OCI-LY3 (cell line): ENCODE measurements around the gene KIFAP3.

Experiments used
- H2AFZ ChIP-seq: fragments of 200-600, 300-600 bp; shearing (Covaris generic); 2 replicates; pipeline ENCODE4 v1.6.0; 2014; ENCODE audit warnings: antibody characterized with exemption, low read depth, low read length
- H3K27ac ChIP-seq: fragments of 200-600, 300-600 bp; sonication (generic); 2 replicates; pipeline ENCODE4 v1.5.1; 2014; ENCODE audit warnings: mild to moderate bottlenecking, low read length, moderate library complexity, mixed read lengths
- H3K27me3 ChIP-seq: fragments of 200-600, 300-600 bp; sonication (generic); 2 replicates; pipeline ENCODE4 v1.6.1; 2014; ENCODE audit warnings: low read depth, low read length, mixed read lengths
- H3K36me3 ChIP-seq: fragments of 200-600, 300-600 bp; sonication (generic); replicated peaks from 2 replicates; pipeline ENCODE3; 2014; ENCODE audit warnings: low read depth, low read length, mixed read lengths
- H3K4me1 ChIP-seq: fragments of 300-600, 200-600 bp; sonication (generic); 2 replicates; pipeline ENCODE4 v1.6.1; 2014; ENCODE audit warnings: low read length, mixed read lengths
- H3K4me2 ChIP-seq: fragments of 200-600, 300-600 bp; sonication (generic); 2 replicates; pipeline ENCODE4 v1.6.1; 2014; ENCODE audit warnings: low read length, mixed read lengths
- H3K4me3 ChIP-seq: fragments of 300-600, 200-600 bp; sonication (generic); 2 replicates; pipeline ENCODE4 v1.5.1; 2014; ENCODE audit warnings: antibody characterized with exemption, mild to moderate bottlenecking, low read length, moderate library complexity
- H3K79me2 ChIP-seq: fragments of 300-600, 200-600 bp; shearing (Covaris generic); 2 replicates; pipeline ENCODE4 v1.6.1; 2014; ENCODE audit warnings: mild to moderate bottlenecking, low read length, mixed read lengths
- H3K9ac ChIP-seq: fragments of 300-600, 200-600 bp; shearing (Covaris generic); 2 replicates; pipeline ENCODE4 v1.6.0; 2014; ENCODE audit warnings: mild to moderate bottlenecking, low read length, moderate library complexity
- H3K9me3 ChIP-seq: fragments of 200-600, 300-600 bp; shearing (Covaris generic); 2 replicates; pipeline ENCODE4 v1.6.1; 2014; ENCODE audit warnings: low read length, mixed read lengths; ENCODE audit not compliant: insufficient read depth
- H4K20me1 ChIP-seq: fragments of 200-600, 300-600 bp; sonication (generic); 2 replicates; pipeline ENCODE4 v1.6.1; 2016; ENCODE audit warnings: low read length, mixed read lengths; ENCODE audit not compliant: insufficient read depth
- EZH2phosphoT487 ChIP-seq: fragments of 200-600 bp; shearing (Covaris generic); IDR thresholded peaks from 2 replicates; pipeline ENCODE4 v1.6.1; 2018; ENCODE audit warnings: antibody characterized with exemption, mixed run types, low read depth
- TF ChIP-seq, protein P1 (sequence below): fragments of 200-600, 300-600 bp; sonication (generic); IDR thresholded peaks from 2 replicates; pipeline ENCODE4 v1.5.1; 2014; ENCODE audit warnings: antibody characterized with exemption, low read length, low read depth

KIFAP3 gene

DNA sequence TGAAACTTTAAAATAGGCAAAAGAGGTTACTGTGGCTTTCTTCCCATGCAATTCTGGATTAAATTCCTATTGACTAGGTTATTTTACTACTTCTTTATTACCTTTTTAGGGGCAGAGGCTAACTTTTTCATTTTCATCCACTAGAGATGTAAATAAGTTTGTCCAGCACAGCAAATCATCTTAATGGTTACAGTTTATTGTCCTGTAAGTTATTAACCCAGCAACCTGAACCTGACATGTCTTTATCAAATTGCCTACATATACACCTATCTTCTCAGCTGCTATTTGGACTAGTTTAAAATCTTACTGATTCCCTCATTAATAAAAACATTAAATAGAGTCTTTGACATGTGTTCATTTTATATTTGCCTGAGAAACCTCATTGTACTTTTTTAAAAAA is 173.9 kb downstream of the KIFAP3 start:
- Histone ChIP-seq H3K9ac (no peak overlapping the region), H3K4me1 (peaks cover 6% of the 10 kb centered on the region), H3K36me3 (no peaks in the 10 kb centered on the region), H4K20me1 (no peaks in the 10 kb centered on the region), H2AFZ (no peak overlapping the region), H3K9me3 (no peaks in the 10 kb centered on the region), H3K4me3 (no peak overlapping the region), H3K27ac (no peak overlapping the region), H3K27me3 (no peaks in the 10 kb centered on the region), H3K79me2 (no peaks in the 10 kb centered on the region), H3K4me2 (no peak overlapping the region)
- no peak for TF ChIP-seq EZH2phosphoT487
- TF ChIP-seq, protein P1, sequence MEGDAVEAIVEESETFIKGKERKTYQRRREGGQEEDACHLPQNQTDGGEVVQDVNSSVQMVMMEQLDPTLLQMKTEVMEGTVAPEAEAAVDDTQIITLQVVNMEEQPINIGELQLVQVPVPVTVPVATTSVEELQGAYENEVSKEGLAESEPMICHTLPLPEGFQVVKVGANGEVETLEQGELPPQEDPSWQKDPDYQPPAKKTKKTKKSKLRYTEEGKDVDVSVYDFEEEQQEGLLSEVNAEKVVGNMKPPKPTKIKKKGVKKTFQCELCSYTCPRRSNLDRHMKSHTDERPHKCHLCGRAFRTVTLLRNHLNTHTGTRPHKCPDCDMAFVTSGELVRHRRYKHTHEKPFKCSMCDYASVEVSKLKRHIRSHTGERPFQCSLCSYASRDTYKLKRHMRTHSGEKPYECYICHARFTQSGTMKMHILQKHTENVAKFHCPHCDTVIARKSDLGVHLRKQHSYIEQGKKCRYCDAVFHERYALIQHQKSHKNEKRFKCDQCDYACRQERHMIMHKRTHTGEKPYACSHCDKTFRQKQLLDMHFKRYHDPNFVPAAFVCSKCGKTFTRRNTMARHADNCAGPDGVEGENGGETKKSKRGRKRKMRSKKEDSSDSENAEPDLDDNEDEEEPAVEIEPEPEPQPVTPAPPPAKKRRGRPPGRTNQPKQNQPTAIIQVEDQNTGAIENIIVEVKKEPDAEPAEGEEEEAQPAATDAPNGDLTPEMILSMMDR = no peak

DNA sequence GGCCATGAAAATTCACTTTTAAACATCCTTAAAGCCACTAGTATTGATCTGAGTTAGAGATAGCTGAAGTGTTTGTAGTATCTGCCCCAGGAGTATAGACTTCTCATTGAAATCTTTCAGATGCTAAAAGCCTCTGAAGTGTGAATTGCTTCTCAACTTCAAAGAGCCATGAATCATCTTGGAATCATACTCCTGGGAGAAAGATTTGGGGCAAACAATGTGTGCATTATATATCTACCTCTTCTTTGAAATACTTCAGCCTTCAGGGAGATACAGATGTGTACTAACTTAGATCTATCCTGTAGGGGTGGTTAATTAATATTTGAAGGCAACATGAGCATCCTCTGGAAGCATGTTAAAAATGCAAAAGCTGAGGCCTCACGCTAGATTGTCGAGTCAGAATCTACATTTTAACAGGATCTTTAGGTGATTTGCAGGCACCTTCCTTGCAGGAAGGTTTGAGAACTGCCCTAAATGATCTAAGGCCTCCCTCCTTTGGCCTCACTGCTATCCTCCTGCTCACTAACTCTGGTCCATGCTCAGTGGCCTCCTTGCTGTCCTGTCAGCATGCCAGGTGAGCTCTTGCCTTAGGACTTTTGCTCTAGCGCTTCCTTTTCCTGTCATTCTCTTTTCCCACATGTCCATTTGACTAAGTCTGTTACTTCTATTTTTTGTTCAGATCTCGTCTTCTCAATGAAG is 174.8 kb downstream of the KIFAP3 start:
- Histone ChIP-seq H3K9ac (no peak overlapping the region), H3K79me2 (no peaks in the 10 kb centered on the region), H2AFZ (no peak overlapping the region), H3K4me2 (no peak overlapping the region), H3K4me1 (peaks cover 12% of the 10 kb centered on the region), H3K36me3 (no peaks in the 10 kb centered on the region), H3K9me3 (no peaks in the 10 kb centered on the region), H3K27me3 (no peaks in the 10 kb centered on the region), H4K20me1 (no peaks in the 10 kb centered on the region), H3K4me3 (no peak overlapping the region), H3K27ac (no peak overlapping the region)
- no peak for TF ChIP-seq EZH2phosphoT487
- TF ChIP-seq, protein P1 = no peak

DNA sequence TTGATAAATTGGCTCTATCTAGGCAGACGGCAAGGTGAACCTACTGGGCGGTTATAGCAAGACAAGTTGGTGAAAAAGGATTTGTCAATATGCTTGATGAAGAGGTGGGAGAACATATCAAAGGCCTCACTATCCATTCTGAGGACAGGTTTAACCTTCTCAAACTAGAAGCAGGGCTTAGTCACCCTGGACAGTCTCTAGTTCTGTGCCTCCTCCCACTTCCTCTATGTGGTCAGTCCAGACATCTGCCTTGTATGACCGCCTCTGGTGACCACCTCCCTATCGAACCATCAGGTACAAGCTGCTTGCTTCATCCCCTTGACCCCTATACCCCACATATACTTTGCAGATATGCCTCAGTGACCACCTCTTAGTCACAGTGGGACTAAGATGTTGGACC is 178.5 kb downstream of the KIFAP3 start:
- no peak overlapping the region for H2AFZ ChIP-seq
- no peak overlapping the region for H3K4me3 ChIP-seq
- H3K9me3 ChIP-seq = no peaks in the 10 kb centered on the region
- TF ChIP-seq EZH2phosphoT487 = no peak
- TF ChIP-seq, protein P1 = no peak
- peaks cover 30% of the 10 kb centered on the region for H3K4me1 ChIP-seq
- H3K4me2 ChIP-seq = no peak overlapping the region
- H3K79me2 ChIP-seq = peaks cover 24% of the 10 kb centered on the region
- no peak overlapping the region for H3K27ac ChIP-seq
- no peaks in the 10 kb centered on the region for H3K36me3 ChIP-seq
- H3K27me3 ChIP-seq = no peaks in the 10 kb centered on the region
- no peaks in the 10 kb centered on the region for H4K20me1 ChIP-seq
- no peak overlapping the region for H3K9ac ChIP-seq

DNA sequence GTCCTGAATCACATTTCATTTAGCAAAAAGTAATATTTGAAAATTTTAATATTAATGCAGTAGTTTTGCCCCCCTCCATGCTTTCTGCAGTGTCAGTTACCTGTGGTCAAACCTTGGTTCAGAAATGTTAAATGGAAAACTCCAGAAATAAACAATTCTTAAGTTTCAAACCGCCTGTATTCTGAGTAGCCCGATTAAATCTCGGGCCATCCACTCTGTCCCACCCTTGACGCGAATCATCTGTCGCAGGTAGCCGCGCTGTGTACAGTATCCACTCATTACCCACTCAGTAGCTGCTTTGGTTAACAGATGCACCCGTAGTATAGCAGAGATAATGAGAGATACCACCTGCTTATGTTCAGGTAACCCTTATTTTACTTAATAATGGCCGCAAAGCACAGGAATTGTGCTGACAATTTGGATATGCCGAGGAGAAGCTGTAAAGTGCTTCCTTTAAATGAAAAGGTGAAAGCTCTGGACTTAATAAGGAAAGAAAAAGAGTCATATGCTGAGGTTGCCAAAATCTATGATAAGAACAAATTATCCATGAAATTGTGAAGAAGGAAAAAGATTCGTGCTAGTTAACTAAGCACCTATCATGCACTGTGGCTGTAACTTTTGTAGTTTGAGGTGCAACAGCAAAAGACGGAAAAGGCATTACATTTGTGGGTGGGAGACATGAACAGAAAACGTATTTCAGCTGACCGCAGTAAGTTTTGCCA is 179.9 kb downstream of the KIFAP3 start:
- peak overlapping the region; percentile 89 for H3K4me2 ChIP-seq
- peaks cover 39% of the 10 kb centered on the region for H3K79me2 ChIP-seq
- TF ChIP-seq EZH2phosphoT487 = no peak
- TF ChIP-seq, protein P1 = no peak
- peak overlapping the region; percentile 83 for H3K27ac ChIP-seq
- no peaks in the 10 kb centered on the region for H3K36me3 ChIP-seq
- peaks cover 8% of the 10 kb centered on the region; the same call in 1 of the 2 replicates for H4K20me1 ChIP-seq
- H3K9ac ChIP-seq = peak overlapping the region; percentile 87
- H3K27me3 ChIP-seq = no peaks in the 10 kb centered on the region
- peak overlapping the region; percentile 81 for H3K4me3 ChIP-seq
- H3K4me1 ChIP-seq = peaks cover 36% of the 10 kb centered on the region
- H3K9me3 ChIP-seq = no peaks in the 10 kb centered on the region
- H2AFZ ChIP-seq = peak overlapping the region; percentile 64
